ENCODE data around the gene CBX2.

GRCh38 chr17:79829004-79829403, 51.1 kb downstream of the CBX2 start:
- TF ChIP-seq CTCF (IDR thresholded peaks at IDR 0.05) (no peak), POLR2A (IDR thresholded peaks at IDR 0.05) (peak in 1 of 2 donors; percentile 39)
